Heart right ventricle (tissue), 16 donors: ENCODE results near the gene PTBP3. TPM values are rescaled to one million over a fixed set of nuclear protein-coding genes. Genes with fewer than 3 reads are reported as not detected.

Experiments used
- ATAC-seq, 8 donors: fragments of 200-7000 bp; cut with Tn5 transposase; one replicate each; pipeline ENCODE4 v1.9.1; 2020; ENCODE audit warnings: mild to moderate bottlenecking in 8 of 8, moderate library complexity in 8 of 8, moderate number of reproducible peaks in 1 of 8
- DNase-seq, 2 donors: peaks; one replicate each; pipeline ENCODE4 v3.0.0-alpha.2; 2020
- H3K27ac ChIP-seq, 10 donors: fragments of 200-600 bp; sonication (generic) in 2 of 10; one replicate each; pipeline versions ENCODE4 v1.5.0 to v1.8.0; 2020 to 2022; ENCODE audit warnings: mild to moderate bottlenecking in 3 of 10
- H3K27me3 ChIP-seq, 7 donors: fragments of 200-600 bp; one replicate each; pipeline ENCODE4 v1.8.0; 2021 to 2022; ENCODE audit warnings: mild to moderate bottlenecking in 2 of 7
- H3K36me3 ChIP-seq, 9 donors: fragments of 200-600 bp; sonication (generic) in 1 of 9; one replicate each; pipeline versions ENCODE4 v1.5.0 to v1.8.0; 2020 to 2022; ENCODE audit warnings: mild to moderate bottlenecking in 2 of 9
- H3K4me1 ChIP-seq, 9 donors: fragments of 200-600 bp; sonication (generic) in 1 of 9; one replicate each; pipeline versions ENCODE4 v1.5.0 to v1.8.0; 2020 to 2022; ENCODE audit warnings: mild to moderate bottlenecking in 4 of 9
- H3K4me3 ChIP-seq, 10 donors: fragments of 200-600 bp; sonication (generic) in 2 of 10; one replicate each; pipeline versions ENCODE4 v1.5.0 to v1.8.0; 2020 to 2022; ENCODE audit warnings: mild to moderate bottlenecking in 7 of 10, moderate library complexity in 2 of 10
- H3K9me3 ChIP-seq, 11 donors: fragments of 200-600 bp in 10 of 11; sonication (generic) in 2 of 11; one replicate each; pipeline versions ENCODE4 v1.5.0 to v1.8.0; 2013 to 2022; ENCODE audit warnings: mild to moderate bottlenecking in 2 of 11, control low read depth in 1 of 11, moderate library complexity in 1 of 11
- CTCF ChIP-seq, 9 donors: fragments of 200-600 bp; sonication (generic) in 2 of 9; IDR thresholded peaks; one replicate each; pipeline versions ENCODE4 v1.5.0 to v1.8.0; 2021 to 2022; ENCODE audit warnings: antibody characterized with exemption in 9 of 9, mild to moderate bottlenecking in 5 of 9, moderate library complexity in 1 of 9
- WGBS, 2 donors: extraction: QIAGEN DNeasy Blood & Tissue Kit; methylation state at CpG; one replicate each; pipeline ENCODE4 v1.1.7; 2013; ENCODE audit warnings: inconsistent platforms in 1 of 2; 5-methylcytosine and 5-hydroxymethylcytosine counted together
- intact Hi-C, 10 donors: fragments of 100-400 bp; cut with DNase I; formaldehyde crosslinking; loops; one replicate each; pipeline versions ENCODE4 v1.11.1 to v1.14.2; 2022
- polyA plus RNA-seq, 2 donors: library from polyadenylated mRNA; stranded (reverse); fragments of 200-250 nt; gene quantifications; one replicate each; pipeline ENCODE4 v1.2.3, GENCODE V29; 2013
- total RNA-seq, 10 donors: library from RNA; stranded (reverse); fragmentation: NEBNext Ultra II Directional in 3 of 10; extraction: Animal tissue kit (Norgen Biotek cat#: 25700) in 3 of 10; gene quantifications; one replicate each; pipeline versions ENCODE4 v1.2.1 to v1.2.4, GENCODE V29; 2021 to 2023
- donor health status: Arrhythmogenic right ventricular cardiomyopathy.
- donor health status: ischemic (EF 13 %, LVEDD 7.1; RV severe dilation, severe dysfunction).
- donor health status: healthy with polysubstance abuse.
- donor health status: DM: no; HTN: yes; CAD: no.
- donor health status: DM: no; HTN: no; CAD: no.
- donor health status: ischemic (EF 25% LVEDD 6.9; RV normal size, moderate dysfunction).
- donor health status: ischemic (EF 25% LVEDD 5.7; RV mildly dilated, moderate dysfunction).
- donor health status: healthy.
- donor health status: DM: yes; HTN: yes; CAD: no.
- donor health status: Ischemic cardiomyopathy.
- donor health status: ischemic (EF 35%, LVEDD 5.7; RV mildly dilated, moderate dysfunction).
- donor health status: nonischemic (EF 11% LVEDD 7.7; RV severe dilation, severe dysfunction).
- donor health status: DM: yes; HTN: yes; CAD: no.
- donor health status: PGD.
- donor health status: ischemic (EF 29% LVEDD 5.4; RV normal size, mild dysfunction).
- donor health status: nonischemic (EF 23%, LVEDD 6.1; RV moderate dilation, normal function).

Gene PTBP3
- total and polyA plus RNA-seq, 12 donors = 3.7 to 35.5 (median 15.7) TPM

- 95 to 100% methylated on average over 1 of the region's 1 CpG for WGBS, 2 donors
- peaks cover 0 to 29% (median 0%) of the 10 kb centered on the region in 9 donors for H3K4me1 ChIP-seq
- peaks cover 0 to 4% (median 0%) of the 10 kb centered on the region in 11 donors for H3K9me3 ChIP-seq
- peaks cover 0 to 43% (median 0%) of the 10 kb centered on the region in 9 donors for H3K36me3 ChIP-seq
- no peak for TF ChIP-seq CTCF (IDR thresholded peaks at IDR 0.05)
- no peak overlapping the region for H3K27ac ChIP-seq
- intact Hi-C loops = no loop called here
- H3K27me3 ChIP-seq = no peaks in the 10 kb centered on the region
- DNase-seq (no peak), ATAC-seq (peak in 1 of 8 donors; percentile 41)
- H3K4me3 ChIP-seq = no peak overlapping the region
Observed at GRCh38 chr9:112233769-112234168, 99.7 kb downstream of the PTBP3 start.

GRCh38 chr9:112232233-112232632 is 101.2 kb downstream of the PTBP3 start:
- Histone ChIP-seq H3K36me3 (peaks cover 0 to 57% (median 2%) of the 10 kb centered on the region in 9 donors), H3K27me3 (no peaks in the 10 kb centered on the region), H3K9me3 (no peaks in the 10 kb centered on the region), H3K27ac (no peak overlapping the region), H3K4me1 (peaks cover 0 to 29% (median 0%) of the 10 kb centered on the region in 9 donors), H3K4me3 (no peak overlapping the region)
- ATAC-seq (no peak), DNase-seq (no peak)
- WGBS, 2 donors = 86 to 90% methylated on average over 1 of the region's 1 CpG
- no peak for TF ChIP-seq CTCF (IDR thresholded peaks at IDR 0.05)
- intact Hi-C loops = no loop called here

GRCh38 chr9:112226091-112226490 is 107.3 kb downstream of the PTBP3 start:
- H3K9me3 ChIP-seq = no peaks in the 10 kb centered on the region
- WGBS, 2 donors = 97 to 99% methylated on average over 3 of the region's 3 CpGs
- no peak for DNase-seq
- TF ChIP-seq CTCF (IDR thresholded peaks at IDR 0.05) = no peak
- no peak for ATAC-seq
- H3K27ac ChIP-seq = no peak overlapping the region
- peaks cover 0 to 98% (median 17%) of the 10 kb centered on the region in 9 donors for H3K36me3 ChIP-seq
- H3K4me3 ChIP-seq = no peak overlapping the region
- intact Hi-C loops = loop anchor here in 1 of 10 donors (5.0 kb wide), 1 partner anchor 39 kb away; no protein-coding TSS in a partner anchor
- no peaks in the 10 kb centered on the region for H3K27me3 ChIP-seq
- H3K4me1 ChIP-seq = peaks cover 0 to under 1% (median 0%) of the 10 kb centered on the region in 9 donors

- Histone ChIP-seq H3K27ac (no peak overlapping the region), H3K27me3 (no peaks in the 10 kb centered on the region), H3K4me1 (peaks cover 0 to 9% (median 0%) of the 10 kb centered on the region in 9 donors), H3K36me3 (peaks cover 0 to 100% (median 17%) of the 10 kb centered on the region in 9 donors), H3K4me3 (no peak overlapping the region), H3K9me3 (no peaks in the 10 kb centered on the region)
- ATAC-seq (no peak), DNase-seq (no peak)
- WGBS, 2 donors = 94 to 96% methylated on average over 4 of the region's 4 CpGs
- TF ChIP-seq CTCF (IDR thresholded peaks at IDR 0.05) = no peak
- intact Hi-C loops = loop anchor here in 1 of 10 donors (5.0 kb wide), 1 partner anchor 37 kb away; no protein-coding TSS in a partner anchor
Observed at GRCh38 chr9:112224401-112225289, 108.8 kb downstream of the PTBP3 start.
